Measurements from ENCODE around the gene CASK.
"Not testable (repeated sequence)": the region's sequence is repeated elsewhere in the genome, so short reads cannot be mapped to it uniquely, and the experiment has no call there.

Gene CASK

GRCh38 chrX:41512853-41513252 lies 410.5 kb downstream of the CASK start:
- peaks cover 19% of the 10 kb centered on the region for H3K4me1 ChIP-seq (ENCODE audit: insufficient read depth, low read length)
- not testable (repeated sequence) for H2AFZ ChIP-seq (ENCODE audit: low read depth, low read length); H3K36me3 ChIP-seq (ENCODE audit: insufficient read depth, low read length); H3K27me3 ChIP-seq (ENCODE audit: insufficient read depth, low read length); H3K9me3 ChIP-seq (ENCODE audit: low read length); H3K4me3 ChIP-seq (ENCODE audit: low read length)

DNA sequence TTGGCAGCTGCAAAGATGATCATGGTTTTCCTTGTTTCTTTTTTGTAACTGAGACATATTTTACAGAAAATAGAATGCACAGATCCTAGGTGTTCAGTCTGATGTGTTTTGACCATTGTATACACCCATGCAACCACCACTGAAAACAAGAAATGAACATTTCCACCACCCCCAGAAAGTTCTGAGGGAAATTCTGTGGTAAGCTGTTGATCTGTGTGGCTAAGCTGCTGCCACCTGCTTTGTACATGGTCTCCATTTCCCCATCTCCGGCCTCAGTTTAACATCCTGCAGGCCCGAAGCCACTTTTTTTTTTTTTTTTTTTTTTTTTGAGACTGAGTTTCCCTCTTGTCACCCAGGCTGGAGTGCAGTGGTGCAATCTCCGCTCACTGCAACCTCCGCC lies 411.0 kb downstream of the CASK start:
- Histone ChIP-seq H3K4me3 (ENCODE audit: low read length) (no peak overlapping the region), H3K4me1 (ENCODE audit: insufficient read depth, low read length) (peaks cover 14% of the 10 kb centered on the region), H3K9me3 (ENCODE audit: low read length) (no peaks in the 10 kb centered on the region), H3K36me3 (ENCODE audit: insufficient read depth, low read length) (no peaks in the 10 kb centered on the region), H2AFZ (ENCODE audit: low read depth, low read length) (no peak overlapping the region), H3K27me3 (ENCODE audit: insufficient read depth, low read length) (no peaks in the 10 kb centered on the region)

GRCh38 chrX:41507919-41508318 lies 415.4 kb downstream of the CASK start:
- Histone ChIP-seq H2AFZ (ENCODE audit: low read depth, low read length) (no peak overlapping the region), H3K9me3 (ENCODE audit: low read length) (no peaks in the 10 kb centered on the region), H3K36me3 (ENCODE audit: insufficient read depth, low read length) (no peaks in the 10 kb centered on the region), H3K4me1 (ENCODE audit: insufficient read depth, low read length) (no peaks in the 10 kb centered on the region), H3K4me3 (ENCODE audit: low read length) (no peak overlapping the region), H3K27me3 (ENCODE audit: insufficient read depth, low read length) (no peaks in the 10 kb centered on the region)

GRCh38 chrX:41502004-41502403 lies 421.4 kb downstream of the CASK start:
- H3K4me3 ChIP-seq (ENCODE audit: low read length), result no peak overlapping the region
- H3K27me3 ChIP-seq (ENCODE audit: insufficient read depth, low read length), result no peaks in the 10 kb centered on the region
- H2AFZ ChIP-seq (ENCODE audit: low read depth, low read length), result no peak overlapping the region
- no peaks in the 10 kb centered on the region for H3K36me3 ChIP-seq (ENCODE audit: insufficient read depth, low read length)
- no peaks in the 10 kb centered on the region for H3K4me1 ChIP-seq (ENCODE audit: insufficient read depth, low read length)
- H3K9me3 ChIP-seq (ENCODE audit: low read length), result no peaks in the 10 kb centered on the region

GRCh38 chrX:41499984-41500383 lies 423.4 kb downstream of the CASK start:
- H3K4me3 ChIP-seq (ENCODE audit: low read length), result no peak overlapping the region
- no peaks in the 10 kb centered on the region for H3K36me3 ChIP-seq (ENCODE audit: insufficient read depth, low read length)
- H3K4me1 ChIP-seq (ENCODE audit: insufficient read depth, low read length), result no peaks in the 10 kb centered on the region
- H3K9me3 ChIP-seq (ENCODE audit: low read length), result no peaks in the 10 kb centered on the region
- H3K27me3 ChIP-seq (ENCODE audit: insufficient read depth, low read length), result no peaks in the 10 kb centered on the region
- no peak overlapping the region for H2AFZ ChIP-seq (ENCODE audit: low read depth, low read length)

GRCh38 chrX:41499195-41499594 lies 424.2 kb downstream of the CASK start:
- no peaks in the 10 kb centered on the region for H3K4me1 ChIP-seq (ENCODE audit: insufficient read depth, low read length)
- H3K36me3 ChIP-seq (ENCODE audit: insufficient read depth, low read length), result no peaks in the 10 kb centered on the region
- no peak overlapping the region for H2AFZ ChIP-seq (ENCODE audit: low read depth, low read length)
- H3K4me3 ChIP-seq (ENCODE audit: low read length), result no peak overlapping the region
- no peaks in the 10 kb centered on the region for H3K9me3 ChIP-seq (ENCODE audit: low read length)
- H3K27me3 ChIP-seq (ENCODE audit: insufficient read depth, low read length), result no peaks in the 10 kb centered on the region

- no peaks in the 10 kb centered on the region for H3K9me3 ChIP-seq (ENCODE audit: low read length)
- peaks cover 7% of the 10 kb centered on the region for H3K4me1 ChIP-seq (ENCODE audit: insufficient read depth, low read length)
Observed at GRCh38 chrX:41491267-41492004, 431.9 kb downstream of the CASK start.

DNA sequence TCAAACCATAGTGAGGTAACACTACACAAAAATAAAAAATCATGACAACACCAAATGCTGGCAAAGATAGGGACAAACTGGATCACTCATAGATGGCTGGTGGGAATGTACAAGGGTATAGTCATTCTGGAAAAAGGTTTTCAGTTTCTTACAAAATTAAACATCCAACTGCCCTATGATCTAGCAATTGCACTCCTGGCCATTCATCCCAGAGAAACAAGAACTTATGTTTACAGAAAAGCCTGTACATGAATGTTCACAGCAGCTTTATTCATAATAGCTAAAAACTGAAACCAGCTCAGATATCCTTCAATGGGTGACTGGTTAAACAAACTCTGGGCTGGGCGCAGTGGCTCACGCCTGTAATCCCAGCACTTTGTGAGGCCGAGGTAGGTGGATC lies 432.9 kb downstream of the CASK start:
- Histone ChIP-seq H3K4me1 (ENCODE audit: insufficient read depth, low read length) (peaks cover 7% of the 10 kb centered on the region), H3K36me3 (ENCODE audit: insufficient read depth, low read length) (no peaks in the 10 kb centered on the region), H3K9me3 (ENCODE audit: low read length) (no peaks in the 10 kb centered on the region), H3K27me3 (ENCODE audit: insufficient read depth, low read length) (no peaks in the 10 kb centered on the region), H2AFZ (ENCODE audit: low read depth, low read length) (no peak overlapping the region), H3K4me3 (ENCODE audit: low read length) (no peak overlapping the region)

More at GRCh38 chrX:41491267-41492004, 431.9 kb downstream of the CASK start:
- no peak overlapping the region for H2AFZ ChIP-seq (ENCODE audit: low read depth, low read length)
- no peaks in the 10 kb centered on the region for H3K36me3 ChIP-seq (ENCODE audit: insufficient read depth, low read length)
- H3K4me3 ChIP-seq (ENCODE audit: low read length), result no peak overlapping the region
- no peaks in the 10 kb centered on the region for H3K27me3 ChIP-seq (ENCODE audit: insufficient read depth, low read length)

GRCh38 chrX:41482154-41482850 lies 441.1 kb downstream of the CASK start:
- no peak overlapping the region for H2AFZ ChIP-seq (ENCODE audit: low read depth, low read length)
- no peaks in the 10 kb centered on the region for H3K27me3 ChIP-seq (ENCODE audit: insufficient read depth, low read length)
- H3K36me3 ChIP-seq (ENCODE audit: insufficient read depth, low read length), result no peaks in the 10 kb centered on the region
- peaks cover 12% of the 10 kb centered on the region for H3K4me1 ChIP-seq (ENCODE audit: insufficient read depth, low read length)
- no peak overlapping the region for H3K4me3 ChIP-seq (ENCODE audit: low read length)
- H3K9me3 ChIP-seq (ENCODE audit: low read length), result no peaks in the 10 kb centered on the region

- no peak overlapping the region for H2AFZ ChIP-seq (ENCODE audit: low read depth, low read length)
- H3K36me3 ChIP-seq (ENCODE audit: insufficient read depth, low read length), result no peaks in the 10 kb centered on the region
- no peaks in the 10 kb centered on the region for H3K9me3 ChIP-seq (ENCODE audit: low read length)
- peaks cover 17% of the 10 kb centered on the region for H3K4me1 ChIP-seq (ENCODE audit: insufficient read depth, low read length)
- H3K27me3 ChIP-seq (ENCODE audit: insufficient read depth, low read length), result no peaks in the 10 kb centered on the region
- H3K4me3 ChIP-seq (ENCODE audit: low read length), result no peak overlapping the region
Observed at GRCh38 chrX:41481264-41482109, 441.9 kb downstream of the CASK start.

- Histone ChIP-seq H3K4me3 (ENCODE audit: low read length) (no peak overlapping the region), H2AFZ (ENCODE audit: low read depth, low read length) (no peak overlapping the region), H3K4me1 (ENCODE audit: insufficient read depth, low read length) (peaks cover 23% of the 10 kb centered on the region), H3K36me3 (ENCODE audit: insufficient read depth, low read length) (no peaks in the 10 kb centered on the region), H3K27me3 (ENCODE audit: insufficient read depth, low read length) (no peaks in the 10 kb centered on the region), H3K9me3 (ENCODE audit: low read length) (no peaks in the 10 kb centered on the region)
Observed at GRCh38 chrX:41480508-41481260, 442.7 kb downstream of the CASK start.

- H3K4me3 ChIP-seq (ENCODE audit: low read length), result no peak overlapping the region
- no peaks in the 10 kb centered on the region for H3K27me3 ChIP-seq (ENCODE audit: insufficient read depth, low read length)
- H3K4me1 ChIP-seq (ENCODE audit: insufficient read depth, low read length), result peaks cover 37% of the 10 kb centered on the region
- no peak overlapping the region for H2AFZ ChIP-seq (ENCODE audit: low read depth, low read length)
- H3K36me3 ChIP-seq (ENCODE audit: insufficient read depth, low read length), result no peaks in the 10 kb centered on the region
- no peaks in the 10 kb centered on the region for H3K9me3 ChIP-seq (ENCODE audit: low read length)
Observed at GRCh38 chrX:41478381-41478911, 444.9 kb downstream of the CASK start.

All from neuron (in vitro differentiated cells).